ENCODE results near the gene SEC16A. TPM values are rescaled to one million over a fixed set of nuclear protein-coding genes. Genes with fewer than 3 reads are reported as not detected.

Gene SEC16A
- total RNA-seq, 2 donors from 2014 or later, result 59.0 to 72.8 TPM

GRCh38 chr9:136463578-136463977 is 19.3 kb downstream of the SEC16A start:
- Histone ChIP-seq H3K36me3 (peaks cover 88% of the 10 kb centered on the region), H3K27me3 (replicated peaks; ENCODE audit: insufficient read depth) (no peaks in the 10 kb centered on the region), H3K4me3 (no peak overlapping the region), H3K4me1 (ENCODE audit: control insufficient read depth in 1 of 2, low read depth in 2 of 2) (no peaks in the 10 kb centered on the region), H3K27ac (no peak overlapping the region), H3K9me3 (no peaks in the 10 kb centered on the region)
- no peak for TF ChIP-seq CTCF (IDR thresholded peaks at IDR 0.05)
- no peak for ATAC-seq (ENCODE audit: insufficient number of reproducible peaks, low FRiP score, low read depth)
- DNase-seq (ENCODE audit: low spot score), result no peak

- no peak for TF ChIP-seq CTCF (IDR thresholded peaks at IDR 0.05)
- no peak overlapping the region for H3K4me3 ChIP-seq
- no peak for DNase-seq (ENCODE audit: low spot score)
- no peaks in the 10 kb centered on the region for H3K4me1 ChIP-seq (ENCODE audit: control insufficient read depth in 1 of 2, low read depth in 2 of 2)
- H3K36me3 ChIP-seq, result peaks cover 94% of the 10 kb centered on the region
- ATAC-seq (ENCODE audit: insufficient number of reproducible peaks, low FRiP score, low read depth), result no peak
- no peaks in the 10 kb centered on the region for H3K9me3 ChIP-seq
- no peaks in the 10 kb centered on the region for H3K27me3 ChIP-seq (replicated peaks; ENCODE audit: insufficient read depth)
- H3K27ac ChIP-seq, result no peak overlapping the region
Observed at GRCh38 chr9:136462664-136463063, 20.2 kb downstream of the SEC16A start.

DNA sequence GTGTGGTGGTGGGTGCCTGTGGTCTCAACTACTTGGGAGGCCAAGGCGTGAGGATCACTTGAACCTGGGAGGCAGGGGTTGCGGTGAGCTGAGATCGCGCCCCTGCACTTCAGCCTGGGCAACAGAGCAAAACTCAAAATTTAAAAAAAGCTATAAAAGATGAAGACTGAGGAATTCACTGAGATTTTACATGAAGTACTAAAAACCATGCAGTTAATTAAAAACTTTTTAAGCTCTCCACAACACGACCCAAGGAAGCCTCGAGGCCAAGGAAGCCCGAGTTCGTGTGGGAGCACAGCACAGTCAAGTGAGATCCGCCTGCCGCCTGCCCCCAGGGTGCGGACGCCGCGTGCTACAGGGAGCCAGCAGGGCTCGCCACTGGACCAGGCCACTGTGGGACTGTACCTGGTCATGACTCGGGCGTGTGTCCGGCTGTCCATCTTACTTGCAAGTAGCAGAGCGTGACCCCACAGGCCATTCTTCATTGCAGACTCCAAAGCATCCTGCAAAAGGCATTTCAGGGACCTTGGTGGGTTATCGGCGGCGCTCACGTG is 22.0 kb downstream of the SEC16A start:
- H3K27ac ChIP-seq, result no peak overlapping the region
- TF ChIP-seq CTCF (IDR thresholded peaks at IDR 0.05), result no peak
- no peaks in the 10 kb centered on the region for H3K9me3 ChIP-seq
- ATAC-seq (ENCODE audit: insufficient number of reproducible peaks, low FRiP score, low read depth) (no peak), DNase-seq (ENCODE audit: low spot score) (no peak)
- H3K4me3 ChIP-seq, result no peak overlapping the region
- H3K4me1 ChIP-seq (ENCODE audit: control insufficient read depth in 1 of 2, low read depth in 2 of 2), result no peaks in the 10 kb centered on the region
- no peaks in the 10 kb centered on the region for H3K27me3 ChIP-seq (replicated peaks; ENCODE audit: insufficient read depth)
- H3K36me3 ChIP-seq, result peaks cover 93% of the 10 kb centered on the region

DNA sequence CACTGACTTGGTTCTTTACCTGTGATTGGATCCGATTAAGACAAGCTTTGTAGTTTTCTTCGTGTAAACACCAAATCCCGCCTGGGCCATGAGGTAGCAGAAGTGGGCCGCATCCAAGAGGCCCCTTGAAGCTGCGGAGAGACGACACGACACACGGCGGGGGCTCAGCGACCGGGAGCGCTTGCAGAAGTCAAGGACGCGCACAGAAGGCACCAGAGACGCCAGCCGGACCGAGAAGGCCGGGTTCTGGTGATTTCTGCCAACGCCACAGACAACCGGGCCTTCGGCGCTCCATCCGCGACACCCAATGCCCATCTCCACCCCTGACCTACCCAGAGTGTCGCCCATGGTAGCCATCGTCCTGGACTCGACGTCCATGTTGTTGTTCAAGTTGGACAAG is 23.4 kb downstream of the SEC16A start:
- ATAC-seq (ENCODE audit: insufficient number of reproducible peaks, low FRiP score, low read depth), result no peak
- H3K36me3 ChIP-seq, result peaks cover 93% of the 10 kb centered on the region

GRCh38 chr9:136457326-136457725 is 25.5 kb downstream of the SEC16A start:
- no peak overlapping the region for H3K4me3 ChIP-seq
- no peaks in the 10 kb centered on the region for H3K27me3 ChIP-seq (replicated peaks; ENCODE audit: insufficient read depth)
- DNase-seq (ENCODE audit: low spot score), result no peak
- no peaks in the 10 kb centered on the region for H3K9me3 ChIP-seq
- H3K27ac ChIP-seq, result no peak overlapping the region
- H3K36me3 ChIP-seq, result peaks cover 83% of the 10 kb centered on the region
- no peaks in the 10 kb centered on the region for H3K4me1 ChIP-seq (ENCODE audit: control insufficient read depth in 1 of 2, low read depth in 2 of 2)
- no peak for TF ChIP-seq CTCF (IDR thresholded peaks at IDR 0.05)
- no peak for ATAC-seq (ENCODE audit: insufficient number of reproducible peaks, low FRiP score, low read depth)

More for the DNA sequence above, 23.4 kb downstream of the SEC16A start:
- no peaks in the 10 kb centered on the region for H3K27me3 ChIP-seq (replicated peaks; ENCODE audit: insufficient read depth)
- no peak for DNase-seq (ENCODE audit: low spot score)
- TF ChIP-seq CTCF (IDR thresholded peaks at IDR 0.05), result no peak
- H3K9me3 ChIP-seq, result no peaks in the 10 kb centered on the region
- no peak overlapping the region for H3K4me3 ChIP-seq
- H3K27ac ChIP-seq, result no peak overlapping the region
- H3K4me1 ChIP-seq (ENCODE audit: control insufficient read depth in 1 of 2, low read depth in 2 of 2), result no peaks in the 10 kb centered on the region

Data from thoracic aorta (tissue), 2 donors.